ENCODE data around the gene TRAPPC6A. TPM values are rescaled to one million over a fixed set of nuclear protein-coding genes. Genes with fewer than 3 reads are reported as not detected.
A peak's percentile ranks its signal among the peaks of the same experiment; 100 is the strongest.

TRAPPC6A gene
- total RNA-seq, 1 experiment from 2014 or later, result 59.7 TPM

- ChIA-PET CTCF (interaction anchor here (1.0 to 1.5 kb wide), 6 partner anchors 8 to 182 kb away, joined by 3 to 8 read pairs (median 4); partner anchors contain the start of genes BLOC1S3 and TRAPPC6A), POLR2A (no interaction called here)
- ATAC-seq, result no peak
- Mint-ChIP-seq H3K4me3 (no peak overlapping the region), H3K9me3 (no peaks in the 10 kb centered on the region), H3K27me3 (ENCODE audit: low read depth) (peaks cover 59% of the 10 kb centered on the region), H3K27ac (peak overlapping the region; percentile 7; the same call in 1 of the 2 replicates), H3K4me1 (peaks cover 19% of the 10 kb centered on the region), H3K36me3 (no peaks in the 10 kb centered on the region)
- DNase-seq (ENCODE audit: low spot score), result no peak
- TF ChIP-seq ZNF396 (CRISPR knock-in tag; IDR thresholded peaks at IDR 0.05; ENCODE audit: borderline replicate concordance) (no peak), FOXP1 (CRISPR knock-in tag; IDR thresholded peaks at IDR 0.05; ENCODE audit: borderline replicate concordance) (no peak), ZMAT4 (CRISPR knock-in tag; IDR thresholded peaks at IDR 0.05) (no peak), ZBTB43 (CRISPR knock-in tag; IDR thresholded peaks at IDR 0.05) (no peak), ZNF121 (CRISPR knock-in tag; IDR thresholded peaks at IDR 0.05) (no peak), PRRX2 (CRISPR knock-in tag; IDR thresholded peaks at IDR 0.05) (no peak), JAZF1 (CRISPR knock-in tag; IDR thresholded peaks at IDR 0.05) (no peak), ZNF219 (CRISPR knock-in tag; IDR thresholded peaks at IDR 0.05; ENCODE audit: borderline replicate concordance) (no peak), TP53 (CRISPR knock-in tag; IDR thresholded peaks at IDR 0.05) (no peak), ATF1 (CRISPR knock-in tag; IDR thresholded peaks at IDR 0.05) (no peak), ZNF281 (CRISPR knock-in tag; IDR thresholded peaks at IDR 0.05) (no peak), NR1H2 (CRISPR knock-in tag; IDR thresholded peaks at IDR 0.05) (no peak), FOXP4 (CRISPR knock-in tag; IDR thresholded peaks at IDR 0.05) (no peak), TEAD4 (CRISPR knock-in tag; IDR thresholded peaks at IDR 0.05) (no peak)
- TF ChIP-seq, protein P1, sequence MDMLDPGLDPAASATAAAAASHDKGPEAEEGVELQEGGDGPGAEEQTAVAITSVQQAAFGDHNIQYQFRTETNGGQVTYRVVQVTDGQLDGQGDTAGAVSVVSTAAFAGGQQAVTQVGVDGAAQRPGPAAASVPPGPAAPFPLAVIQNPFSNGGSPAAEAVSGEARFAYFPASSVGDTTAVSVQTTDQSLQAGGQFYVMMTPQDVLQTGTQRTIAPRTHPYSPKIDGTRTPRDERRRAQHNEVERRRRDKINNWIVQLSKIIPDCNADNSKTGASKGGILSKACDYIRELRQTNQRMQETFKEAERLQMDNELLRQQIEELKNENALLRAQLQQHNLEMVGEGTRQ (CRISPR knock-in tag; IDR thresholded peaks at IDR 0.05), result no peak
- TF ChIP-seq, protein P2, sequence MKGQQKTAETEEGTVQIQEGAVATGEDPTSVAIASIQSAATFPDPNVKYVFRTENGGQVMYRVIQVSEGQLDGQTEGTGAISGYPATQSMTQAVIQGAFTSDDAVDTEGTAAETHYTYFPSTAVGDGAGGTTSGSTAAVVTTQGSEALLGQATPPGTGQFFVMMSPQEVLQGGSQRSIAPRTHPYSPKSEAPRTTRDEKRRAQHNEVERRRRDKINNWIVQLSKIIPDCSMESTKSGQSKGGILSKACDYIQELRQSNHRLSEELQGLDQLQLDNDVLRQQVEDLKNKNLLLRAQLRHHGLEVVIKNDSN (CRISPR knock-in tag; IDR thresholded peaks at IDR 0.05), result no peak
- TF ChIP-seq, protein P3, sequence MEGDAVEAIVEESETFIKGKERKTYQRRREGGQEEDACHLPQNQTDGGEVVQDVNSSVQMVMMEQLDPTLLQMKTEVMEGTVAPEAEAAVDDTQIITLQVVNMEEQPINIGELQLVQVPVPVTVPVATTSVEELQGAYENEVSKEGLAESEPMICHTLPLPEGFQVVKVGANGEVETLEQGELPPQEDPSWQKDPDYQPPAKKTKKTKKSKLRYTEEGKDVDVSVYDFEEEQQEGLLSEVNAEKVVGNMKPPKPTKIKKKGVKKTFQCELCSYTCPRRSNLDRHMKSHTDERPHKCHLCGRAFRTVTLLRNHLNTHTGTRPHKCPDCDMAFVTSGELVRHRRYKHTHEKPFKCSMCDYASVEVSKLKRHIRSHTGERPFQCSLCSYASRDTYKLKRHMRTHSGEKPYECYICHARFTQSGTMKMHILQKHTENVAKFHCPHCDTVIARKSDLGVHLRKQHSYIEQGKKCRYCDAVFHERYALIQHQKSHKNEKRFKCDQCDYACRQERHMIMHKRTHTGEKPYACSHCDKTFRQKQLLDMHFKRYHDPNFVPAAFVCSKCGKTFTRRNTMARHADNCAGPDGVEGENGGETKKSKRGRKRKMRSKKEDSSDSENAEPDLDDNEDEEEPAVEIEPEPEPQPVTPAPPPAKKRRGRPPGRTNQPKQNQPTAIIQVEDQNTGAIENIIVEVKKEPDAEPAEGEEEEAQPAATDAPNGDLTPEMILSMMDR (IDR thresholded peaks at IDR 0.05), result no peak
- TF ChIP-seq, protein P4, sequence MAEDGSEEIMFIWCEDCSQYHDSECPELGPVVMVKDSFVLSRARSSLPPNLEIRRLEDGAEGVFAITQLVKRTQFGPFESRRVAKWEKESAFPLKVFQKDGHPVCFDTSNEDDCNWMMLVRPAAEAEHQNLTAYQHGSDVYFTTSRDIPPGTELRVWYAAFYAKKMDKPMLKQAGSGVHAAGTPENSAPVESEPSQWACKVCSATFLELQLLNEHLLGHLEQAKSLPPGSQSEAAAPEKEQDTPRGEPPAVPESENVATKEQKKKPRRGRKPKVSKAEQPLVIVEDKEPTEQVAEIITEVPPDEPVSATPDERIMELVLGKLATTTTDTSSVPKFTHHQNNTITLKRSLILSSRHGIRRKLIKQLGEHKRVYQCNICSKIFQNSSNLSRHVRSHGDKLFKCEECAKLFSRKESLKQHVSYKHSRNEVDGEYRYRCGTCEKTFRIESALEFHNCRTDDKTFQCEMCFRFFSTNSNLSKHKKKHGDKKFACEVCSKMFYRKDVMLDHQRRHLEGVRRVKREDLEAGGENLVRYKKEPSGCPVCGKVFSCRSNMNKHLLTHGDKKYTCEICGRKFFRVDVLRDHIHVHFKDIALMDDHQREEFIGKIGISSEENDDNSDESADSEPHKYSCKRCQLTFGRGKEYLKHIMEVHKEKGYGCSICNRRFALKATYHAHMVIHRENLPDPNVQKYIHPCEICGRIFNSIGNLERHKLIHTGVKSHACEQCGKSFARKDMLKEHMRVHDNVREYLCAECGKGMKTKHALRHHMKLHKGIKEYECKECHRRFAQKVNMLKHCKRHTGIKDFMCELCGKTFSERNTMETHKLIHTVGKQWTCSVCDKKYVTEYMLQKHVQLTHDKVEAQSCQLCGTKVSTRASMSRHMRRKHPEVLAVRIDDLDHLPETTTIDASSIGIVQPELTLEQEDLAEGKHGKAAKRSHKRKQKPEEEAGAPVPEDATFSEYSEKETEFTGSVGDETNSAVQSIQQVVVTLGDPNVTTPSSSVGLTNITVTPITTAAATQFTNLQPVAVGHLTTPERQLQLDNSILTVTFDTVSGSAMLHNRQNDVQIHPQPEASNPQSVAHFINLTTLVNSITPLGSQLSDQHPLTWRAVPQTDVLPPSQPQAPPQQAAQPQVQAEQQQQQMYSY (CRISPR knock-in tag; IDR thresholded peaks at IDR 0.05), result no peak
Measured at GRCh38 chr19:45156751-45157150, 21.3 kb downstream of the TRAPPC6A start.
